GM19452 (cell line): ENCODE results near the gene KIF26B.

ENCODE experiments used
- ATAC-seq: cut with Tn5 transposase; IDR thresholded peaks from one replicate; pipeline ENCODE4 v1.9.1; 2021; ENCODE audit not compliant: unreplicated experiment

KIF26B gene

GRCh38 chr1:245582026-245582425, 427.2 kb downstream of the KIF26B start:
- no peak for ATAC-seq

- no peak for ATAC-seq
Measured at GRCh38 chr1:245583081-245583480, 428.3 kb downstream of the KIF26B start.

GRCh38 chr1:245583575-245584330, 429.0 kb downstream of the KIF26B start:
- no peak for ATAC-seq

GRCh38 chr1:245585252-245585959, 430.6 kb downstream of the KIF26B start:
- no peak for ATAC-seq

GRCh38 chr1:245587435-245588115, 432.8 kb downstream of the KIF26B start:
- ATAC-seq, result no peak

GRCh38 chr1:245588116-245588639, 433.4 kb downstream of the KIF26B start:
- no peak for ATAC-seq

- no peak for ATAC-seq
Measured at GRCh38 chr1:245589316-245589715, 434.5 kb downstream of the KIF26B start.

GRCh38 chr1:245589906-245590305, 435.1 kb downstream of the KIF26B start:
- no peak for ATAC-seq

GRCh38 chr1:245590726-245591125, 435.9 kb downstream of the KIF26B start:
- ATAC-seq, result no peak

- no peak for ATAC-seq
Measured at GRCh38 chr1:245591346-245592188, 436.8 kb downstream of the KIF26B start.

- ATAC-seq, result no peak
Measured at GRCh38 chr1:245592189-245592460, 437.3 kb downstream of the KIF26B start.

- ATAC-seq, result no peak
Measured at GRCh38 chr1:245598524-245599305, 443.9 kb downstream of the KIF26B start.

- ATAC-seq, result no peak
Measured at GRCh38 chr1:245599371-245600174, 444.8 kb downstream of the KIF26B start.

- no peak for ATAC-seq
Measured at GRCh38 chr1:245600658-245601057, 445.9 kb downstream of the KIF26B start.

- ATAC-seq, result no peak
Measured at GRCh38 chr1:245603311-245603865, 448.6 kb downstream of the KIF26B start.

GRCh38 chr1:245604979-245605378, 450.2 kb downstream of the KIF26B start:
- no peak for ATAC-seq

- ATAC-seq, result no peak
Measured at GRCh38 chr1:245605480-245606156, 450.8 kb downstream of the KIF26B start.

GRCh38 chr1:245606157-245606725, 451.5 kb downstream of the KIF26B start:
- ATAC-seq, result no peak
